GM10266 (cell line): Measurements from ENCODE around the gene GNAI1.

Source experiments
- DNase-seq: peaks from one replicate; pipeline ENCODE4 v3.0.0; 2012; ENCODE audit errors: extremely low spot score
- TF ChIP-seq, protein P1 (sequence below): IDR thresholded peaks from 2 replicates; pipeline ENCODE4 v1.5.1; 2012; ENCODE audit warnings: mild to moderate bottlenecking, low read depth; ENCODE audit not compliant: control insufficient read depth, insufficient read depth; ENCODE audit errors: missing control alignments

Gene GNAI1

DNA sequence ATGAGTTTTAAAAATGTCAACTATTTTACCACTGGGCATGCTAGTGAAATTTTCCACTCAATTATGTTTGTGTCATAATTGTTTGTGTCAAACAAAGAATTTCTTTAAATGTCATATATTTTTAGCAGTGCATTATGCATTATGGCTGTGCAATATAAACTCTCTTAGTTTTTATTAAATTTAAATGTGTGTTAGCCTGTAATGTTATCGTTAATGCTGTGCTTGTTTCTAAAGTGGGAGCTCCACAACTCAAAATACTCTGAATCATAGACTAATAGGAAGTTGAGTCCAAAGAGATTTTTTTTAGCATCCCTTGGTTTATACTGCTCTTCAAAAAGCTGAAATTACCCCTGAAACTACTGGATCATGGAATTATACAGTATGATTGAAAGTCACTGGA is 26.8 kb downstream of the GNAI1 start:
- TF ChIP-seq, protein P1, sequence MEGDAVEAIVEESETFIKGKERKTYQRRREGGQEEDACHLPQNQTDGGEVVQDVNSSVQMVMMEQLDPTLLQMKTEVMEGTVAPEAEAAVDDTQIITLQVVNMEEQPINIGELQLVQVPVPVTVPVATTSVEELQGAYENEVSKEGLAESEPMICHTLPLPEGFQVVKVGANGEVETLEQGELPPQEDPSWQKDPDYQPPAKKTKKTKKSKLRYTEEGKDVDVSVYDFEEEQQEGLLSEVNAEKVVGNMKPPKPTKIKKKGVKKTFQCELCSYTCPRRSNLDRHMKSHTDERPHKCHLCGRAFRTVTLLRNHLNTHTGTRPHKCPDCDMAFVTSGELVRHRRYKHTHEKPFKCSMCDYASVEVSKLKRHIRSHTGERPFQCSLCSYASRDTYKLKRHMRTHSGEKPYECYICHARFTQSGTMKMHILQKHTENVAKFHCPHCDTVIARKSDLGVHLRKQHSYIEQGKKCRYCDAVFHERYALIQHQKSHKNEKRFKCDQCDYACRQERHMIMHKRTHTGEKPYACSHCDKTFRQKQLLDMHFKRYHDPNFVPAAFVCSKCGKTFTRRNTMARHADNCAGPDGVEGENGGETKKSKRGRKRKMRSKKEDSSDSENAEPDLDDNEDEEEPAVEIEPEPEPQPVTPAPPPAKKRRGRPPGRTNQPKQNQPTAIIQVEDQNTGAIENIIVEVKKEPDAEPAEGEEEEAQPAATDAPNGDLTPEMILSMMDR: no peak

DNA sequence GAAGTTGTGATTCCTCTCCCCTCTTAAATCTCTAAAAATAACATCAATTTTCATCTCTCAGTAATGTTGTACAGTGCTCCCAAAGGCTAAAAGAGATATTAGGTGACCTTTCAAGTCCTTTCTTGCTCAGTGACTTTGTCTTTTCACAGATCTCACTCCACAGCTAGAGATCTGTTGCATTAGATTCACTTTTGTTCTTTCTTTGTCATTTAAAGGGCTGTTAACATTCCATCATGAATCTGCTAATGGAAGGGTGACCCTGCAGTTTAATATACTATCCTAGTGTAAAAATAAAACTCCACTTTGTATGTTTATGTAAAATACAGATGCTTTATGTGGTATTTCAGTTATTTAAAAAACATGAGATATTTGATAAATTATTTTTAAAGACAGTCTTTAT is 30.5 kb downstream of the GNAI1 start:
- TF ChIP-seq, protein P1: no peak
- DNase-seq: no peak

More for the DNA sequence above, 26.8 kb downstream of the GNAI1 start:
- no peak for DNase-seq

DNA sequence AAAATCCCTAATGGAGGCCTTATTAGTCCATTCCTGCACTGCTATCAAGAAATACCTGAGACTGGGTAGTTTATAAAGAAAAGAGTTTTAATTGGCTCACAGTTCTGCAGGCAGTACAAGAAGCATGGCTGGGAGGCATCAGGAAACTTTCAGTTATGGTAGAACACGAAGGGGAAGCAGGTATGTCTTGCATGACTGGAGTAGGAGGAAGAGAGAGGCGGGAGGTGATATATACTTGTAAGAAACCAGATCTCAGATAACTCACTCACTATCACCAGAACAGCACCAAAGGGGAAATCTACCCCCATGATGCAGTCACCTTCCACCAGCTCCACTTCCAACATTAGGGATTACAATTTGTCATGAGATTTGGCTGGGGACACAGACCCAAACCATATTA is 35.8 kb downstream of the GNAI1 start:
- TF ChIP-seq, protein P1: no peak
- DNase-seq: no peak

DNA sequence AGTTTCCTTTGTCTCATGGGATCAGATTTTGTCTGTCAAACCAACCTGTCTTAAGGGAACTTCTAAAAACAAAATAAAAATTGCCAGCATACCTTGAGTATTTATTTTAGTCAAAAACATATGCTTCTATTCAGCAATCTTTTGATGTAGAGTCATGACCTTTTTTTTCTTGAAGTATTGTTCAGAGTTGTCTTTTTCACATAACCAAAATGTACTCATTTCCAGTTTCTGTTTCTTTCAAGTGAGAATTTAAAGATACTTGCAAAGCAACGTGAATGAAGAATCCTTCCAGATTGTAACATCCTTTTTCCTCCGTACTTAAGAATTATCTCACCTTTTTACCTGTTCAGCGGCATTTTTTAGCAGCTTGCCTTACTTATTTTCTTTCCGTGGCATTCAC is 37.8 kb downstream of the GNAI1 start:
- TF ChIP-seq, protein P1: no peak
- DNase-seq: no peak

DNA sequence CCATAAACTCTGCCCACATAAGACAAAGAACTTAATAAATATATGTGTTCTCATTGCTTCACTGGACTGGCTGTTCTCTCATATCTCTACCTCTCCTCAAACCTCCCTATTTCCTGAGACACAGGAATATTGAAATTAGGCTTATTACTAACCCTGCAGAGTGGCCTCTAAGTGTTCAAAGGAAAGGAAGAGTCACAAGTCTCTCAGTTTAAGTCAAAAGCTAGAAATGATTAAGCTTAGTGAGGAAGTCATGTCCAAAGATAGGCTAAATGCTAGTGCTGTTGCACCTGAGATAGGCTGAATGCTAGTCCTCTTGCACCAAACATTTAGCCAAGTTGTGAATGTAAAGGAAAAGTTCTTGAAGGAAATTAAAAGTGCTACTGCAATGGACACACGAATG is 41.1 kb downstream of the GNAI1 start:
- TF ChIP-seq, protein P1: no peak
- DNase-seq: no peak

DNA sequence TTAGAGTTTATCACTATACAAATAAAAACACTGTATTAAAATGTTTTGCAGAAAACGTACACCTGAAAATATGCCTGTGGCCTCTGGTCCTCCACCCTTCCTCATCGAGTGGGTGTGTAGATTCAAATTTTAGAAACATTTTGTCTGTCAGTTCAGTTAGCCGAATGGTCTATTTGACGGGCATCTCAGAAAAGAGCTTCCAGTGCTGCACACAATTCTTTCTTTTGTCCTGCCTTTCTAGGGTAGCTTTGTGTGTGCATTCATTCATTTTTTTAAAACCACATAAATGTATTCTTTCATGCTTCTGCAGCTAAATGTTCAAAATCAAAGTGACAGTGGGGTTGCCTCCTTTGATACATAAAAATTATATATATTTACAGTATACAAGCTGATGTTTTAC is 46.8 kb downstream of the GNAI1 start:
- no peak for DNase-seq
- TF ChIP-seq, protein P1: no peak

DNA sequence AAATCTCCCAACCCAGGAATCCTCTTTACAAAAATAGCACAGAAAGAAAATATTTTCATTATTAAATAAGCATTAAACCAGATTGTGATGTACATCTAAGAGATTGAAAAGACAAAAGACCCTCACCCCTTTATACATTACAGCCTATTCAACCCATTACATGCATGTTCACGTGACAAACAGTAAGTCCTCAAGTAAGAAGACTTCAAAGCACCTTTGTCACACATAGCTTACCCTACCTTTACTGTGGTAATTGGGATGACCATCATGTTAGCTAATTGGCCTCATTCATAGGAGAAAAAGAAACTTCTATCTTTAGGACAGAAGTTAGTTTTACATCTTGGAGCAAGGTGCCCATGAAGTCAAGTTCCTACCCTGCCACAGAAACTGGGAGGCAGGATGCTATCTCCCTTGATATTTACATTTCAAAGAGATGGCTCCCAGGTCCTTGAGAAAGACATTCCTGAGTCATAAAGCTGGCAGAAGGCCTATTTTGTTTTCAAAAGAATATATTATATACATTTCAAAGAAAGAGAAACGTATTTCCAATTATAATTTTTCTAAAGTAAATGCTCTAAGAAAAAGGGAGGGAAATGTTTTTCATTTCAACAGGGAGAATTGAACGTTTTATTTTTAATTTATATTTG is 48.1 kb downstream of the GNAI1 start:
- no peak for DNase-seq
- TF ChIP-seq, protein P1: no peak
